AG09309 (cell line): Measurements from ENCODE around the gene PLCB4.

ENCODE experiments used
- DNase-seq: peaks from one replicate; pipeline ENCODE4 v3.0.0-alpha.2; 2010; ENCODE audit warnings: low read depth
- H3K4me3 ChIP-seq: 2 replicates; pipeline ENCODE4 v1.5.1; 2011; ENCODE audit warnings: mild to moderate bottlenecking, low read depth, low read length, moderate library complexity; ENCODE audit not compliant: control insufficient read depth
- TF ChIP-seq, protein P1 (sequence below): IDR thresholded peaks from 2 replicates; pipeline ENCODE4 v1.5.1; 2011; ENCODE audit warnings: mild to moderate bottlenecking, low read depth, low read length, inconsistent platforms; ENCODE audit not compliant: insufficient read depth, control insufficient read depth; ENCODE audit errors: missing control alignments

Gene PLCB4

DNA sequence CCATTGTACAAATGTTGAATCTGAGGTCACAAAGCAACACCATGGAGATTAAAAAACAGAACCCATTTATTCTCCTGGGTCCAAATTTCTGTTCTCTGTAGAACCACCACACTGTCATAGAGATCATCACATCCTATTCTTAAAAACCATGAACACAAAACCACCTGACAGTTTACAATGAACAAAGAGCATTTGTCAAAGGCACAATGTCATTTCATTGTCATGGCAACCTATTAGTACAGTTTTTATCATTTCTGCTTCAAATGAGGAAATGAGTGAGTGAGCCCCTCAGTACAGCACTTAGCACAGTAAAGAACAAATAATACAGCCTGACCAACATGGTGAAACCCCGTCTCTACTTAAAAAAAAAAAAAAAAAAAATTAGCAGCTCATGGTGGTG, 422.4 kb downstream of the PLCB4 start:
- no peak for DNase-seq
- TF ChIP-seq, protein P1, sequence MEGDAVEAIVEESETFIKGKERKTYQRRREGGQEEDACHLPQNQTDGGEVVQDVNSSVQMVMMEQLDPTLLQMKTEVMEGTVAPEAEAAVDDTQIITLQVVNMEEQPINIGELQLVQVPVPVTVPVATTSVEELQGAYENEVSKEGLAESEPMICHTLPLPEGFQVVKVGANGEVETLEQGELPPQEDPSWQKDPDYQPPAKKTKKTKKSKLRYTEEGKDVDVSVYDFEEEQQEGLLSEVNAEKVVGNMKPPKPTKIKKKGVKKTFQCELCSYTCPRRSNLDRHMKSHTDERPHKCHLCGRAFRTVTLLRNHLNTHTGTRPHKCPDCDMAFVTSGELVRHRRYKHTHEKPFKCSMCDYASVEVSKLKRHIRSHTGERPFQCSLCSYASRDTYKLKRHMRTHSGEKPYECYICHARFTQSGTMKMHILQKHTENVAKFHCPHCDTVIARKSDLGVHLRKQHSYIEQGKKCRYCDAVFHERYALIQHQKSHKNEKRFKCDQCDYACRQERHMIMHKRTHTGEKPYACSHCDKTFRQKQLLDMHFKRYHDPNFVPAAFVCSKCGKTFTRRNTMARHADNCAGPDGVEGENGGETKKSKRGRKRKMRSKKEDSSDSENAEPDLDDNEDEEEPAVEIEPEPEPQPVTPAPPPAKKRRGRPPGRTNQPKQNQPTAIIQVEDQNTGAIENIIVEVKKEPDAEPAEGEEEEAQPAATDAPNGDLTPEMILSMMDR = no peak
- no peak overlapping the region for H3K4me3 ChIP-seq

DNA sequence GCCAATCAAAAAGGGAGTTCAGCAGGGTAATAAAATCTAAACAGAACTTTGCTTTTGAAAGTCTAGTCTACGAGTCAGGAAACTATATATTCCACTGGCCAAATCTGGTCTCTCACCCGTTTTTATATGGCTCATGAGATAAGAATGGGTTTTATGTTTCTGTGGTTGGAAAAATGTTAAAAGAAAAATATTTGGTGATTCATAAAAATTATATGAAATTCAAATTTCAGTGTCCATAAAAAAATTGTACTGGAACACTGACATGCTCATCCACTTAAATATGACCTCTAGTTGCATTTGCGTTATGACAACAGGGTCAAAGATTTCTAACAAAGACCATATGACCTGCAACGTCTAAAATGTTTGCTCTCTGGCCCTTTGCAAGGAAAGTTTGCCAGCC, 423.2 kb downstream of the PLCB4 start:
- DNase-seq = no peak
- TF ChIP-seq, protein P1 = no peak
- no peak overlapping the region for H3K4me3 ChIP-seq

DNA sequence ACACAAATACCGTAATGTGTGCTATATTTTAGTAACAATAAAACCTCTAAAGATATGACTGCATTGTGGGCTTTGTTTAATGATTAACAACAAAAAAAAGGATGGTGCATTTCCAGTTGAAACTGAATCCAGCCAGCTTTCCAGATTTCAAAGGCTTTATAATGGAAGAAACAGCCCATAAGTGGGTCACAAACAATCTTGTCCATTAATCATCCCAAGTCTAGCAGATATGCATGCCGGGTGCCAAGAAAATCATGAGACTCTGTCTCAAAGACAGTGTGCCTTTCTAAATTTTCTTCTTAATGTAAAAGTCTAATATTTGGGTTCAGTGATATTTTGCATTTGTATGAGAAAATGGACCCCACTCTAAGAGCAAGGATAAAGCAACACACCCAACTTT, 424.9 kb downstream of the PLCB4 start:
- no peak for DNase-seq
- no peak overlapping the region for H3K4me3 ChIP-seq
- TF ChIP-seq, protein P1 = no peak

DNA sequence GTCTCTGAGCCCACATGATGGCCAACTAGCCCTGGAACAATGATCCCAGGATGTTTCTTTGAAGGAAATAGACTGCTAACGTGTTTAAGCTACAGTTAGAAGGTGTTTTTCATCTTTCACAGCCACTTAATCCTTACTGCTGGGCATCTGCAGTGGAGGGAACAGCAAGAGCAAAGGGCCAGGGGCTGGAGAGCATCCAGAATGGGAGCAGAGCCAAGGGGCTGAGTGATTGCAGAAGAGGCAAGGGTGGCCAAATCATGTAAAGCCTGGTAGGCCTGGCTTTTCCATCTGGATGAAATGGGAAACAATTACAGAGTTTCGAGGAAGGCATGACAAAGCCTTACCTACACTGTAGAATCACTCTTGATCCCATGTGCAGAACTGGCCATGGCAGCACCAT, 426.8 kb downstream of the PLCB4 start:
- H3K4me3 ChIP-seq = no peak overlapping the region
- TF ChIP-seq, protein P1 = no peak
- DNase-seq = no peak

DNA sequence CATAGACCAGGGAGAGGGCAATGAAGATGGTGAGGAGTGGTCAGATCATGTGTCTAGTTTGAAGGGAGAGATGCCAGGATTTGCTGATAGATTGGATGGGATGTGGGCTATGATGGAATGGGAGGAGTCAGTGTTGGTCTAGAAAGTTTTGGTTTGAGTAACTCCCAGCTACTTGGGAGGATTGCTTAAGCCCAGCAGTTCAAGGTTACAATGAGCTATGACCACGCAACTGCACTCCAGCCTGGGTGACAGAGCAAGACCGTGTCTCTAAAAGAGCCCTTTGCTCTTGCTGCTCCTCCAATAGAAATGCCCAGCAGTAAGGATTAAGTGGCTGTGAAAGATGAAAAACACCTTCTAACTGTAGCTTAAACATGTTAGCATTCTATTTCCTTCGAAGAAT, 427.3 kb downstream of the PLCB4 start:
- DNase-seq = no peak
- H3K4me3 ChIP-seq = no peak overlapping the region
- TF ChIP-seq, protein P1 = no peak

- TF ChIP-seq, protein P1 = no peak
- no peak for DNase-seq
- H3K4me3 ChIP-seq = no peak overlapping the region
These were observed 429.4 kb downstream of the PLCB4 start for GRCh38 chr20:9498322-9498721.
